Measurements from ENCODE around the gene BAIAP2L2.

DNA sequence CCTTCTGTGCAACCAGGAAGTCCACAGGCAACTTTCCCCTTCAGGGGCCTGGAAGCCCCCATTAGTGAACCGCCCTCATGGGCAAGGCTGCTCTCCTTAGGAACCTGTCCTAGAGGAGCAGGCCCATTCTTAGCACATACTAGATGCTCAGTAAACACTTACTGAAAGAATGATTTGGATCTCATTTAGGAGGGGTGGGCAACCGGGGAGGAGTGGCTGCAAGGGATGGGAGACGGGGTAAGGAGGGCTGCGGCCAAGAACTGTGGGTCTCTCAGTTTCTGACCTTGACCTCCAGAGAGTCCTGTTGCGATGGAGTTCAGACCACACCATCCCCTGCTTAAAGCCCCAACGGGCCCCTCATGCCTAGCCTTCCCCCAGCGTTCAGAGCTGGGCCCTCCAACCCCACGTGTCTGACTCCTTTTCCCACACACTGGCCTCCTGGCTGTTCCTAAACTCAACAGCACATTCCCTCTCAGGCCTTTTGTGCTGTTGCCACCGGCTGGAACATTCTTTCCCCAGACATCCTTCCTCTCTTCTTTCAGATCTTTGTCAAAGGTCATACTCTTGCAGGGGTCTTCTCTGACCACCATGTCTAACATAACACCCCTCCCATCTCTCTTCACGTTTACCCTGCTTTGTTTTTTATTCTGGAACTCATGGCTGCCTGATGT is 74.0 kb downstream of the BAIAP2L2 start:
- TF ChIP-seq, protein P1, sequence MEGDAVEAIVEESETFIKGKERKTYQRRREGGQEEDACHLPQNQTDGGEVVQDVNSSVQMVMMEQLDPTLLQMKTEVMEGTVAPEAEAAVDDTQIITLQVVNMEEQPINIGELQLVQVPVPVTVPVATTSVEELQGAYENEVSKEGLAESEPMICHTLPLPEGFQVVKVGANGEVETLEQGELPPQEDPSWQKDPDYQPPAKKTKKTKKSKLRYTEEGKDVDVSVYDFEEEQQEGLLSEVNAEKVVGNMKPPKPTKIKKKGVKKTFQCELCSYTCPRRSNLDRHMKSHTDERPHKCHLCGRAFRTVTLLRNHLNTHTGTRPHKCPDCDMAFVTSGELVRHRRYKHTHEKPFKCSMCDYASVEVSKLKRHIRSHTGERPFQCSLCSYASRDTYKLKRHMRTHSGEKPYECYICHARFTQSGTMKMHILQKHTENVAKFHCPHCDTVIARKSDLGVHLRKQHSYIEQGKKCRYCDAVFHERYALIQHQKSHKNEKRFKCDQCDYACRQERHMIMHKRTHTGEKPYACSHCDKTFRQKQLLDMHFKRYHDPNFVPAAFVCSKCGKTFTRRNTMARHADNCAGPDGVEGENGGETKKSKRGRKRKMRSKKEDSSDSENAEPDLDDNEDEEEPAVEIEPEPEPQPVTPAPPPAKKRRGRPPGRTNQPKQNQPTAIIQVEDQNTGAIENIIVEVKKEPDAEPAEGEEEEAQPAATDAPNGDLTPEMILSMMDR (IDR thresholded peaks at IDR 0.05): no peak
- no peak for TF ChIP-seq ZFX (IDR thresholded peaks at IDR 0.05; ENCODE audit: borderline replicate concordance)

All from 22Rv1 (cell line).